HG02870 (cell line): ENCODE results near the gene AMN1.
"Not testable (repeated sequence)": the region's sequence is repeated elsewhere in the genome, so short reads cannot be mapped to it uniquely, and the experiment has no call there.

Source experiments
- ATAC-seq: cut with Tn5 transposase; IDR thresholded peaks from one replicate; pipeline ENCODE4 v1.9.1; 2021; ENCODE audit warnings: mild to moderate bottlenecking, moderate library complexity; ENCODE audit not compliant: unreplicated experiment

AMN1 gene

GRCh38 chr12:31728917-31729640, at the start of gene AMN1:
Gene AMN1 (minus strand): TSS chr12:31729021. CDS start chr12:31729008, 13 bp downstream.
- peak; percentile 95 for ATAC-seq

GRCh38 chr12:31773867-31774266, 45.0 kb upstream of the AMN1 start:
- ATAC-seq, result no peak

- no peak for ATAC-seq
Measured at GRCh38 chr12:31773223-31773750, 44.5 kb upstream of the AMN1 start.

- no peak for ATAC-seq
Measured at GRCh38 chr12:31772685-31773222, 43.9 kb upstream of the AMN1 start.

- no peak for ATAC-seq
Measured at GRCh38 chr12:31772186-31772585, 43.4 kb upstream of the AMN1 start.

GRCh38 chr12:31768046-31768445, 39.2 kb upstream of the AMN1 start:
- no peak for ATAC-seq

GRCh38 chr12:31765931-31766330, 37.1 kb upstream of the AMN1 start:
- no peak for ATAC-seq

- no peak for ATAC-seq
Measured at GRCh38 chr12:31759632-31760459, 31.0 kb upstream of the AMN1 start.

- ATAC-seq, result not testable (repeated sequence)
Measured at GRCh38 chr12:31758297-31758696, 29.5 kb upstream of the AMN1 start.

- ATAC-seq, result no peak
Measured at GRCh38 chr12:31756977-31757420, 28.2 kb upstream of the AMN1 start.

GRCh38 chr12:31752450-31752849, 23.6 kb upstream of the AMN1 start:
- no peak for ATAC-seq

- no peak for ATAC-seq
Measured at GRCh38 chr12:31751085-31751484, 22.3 kb upstream of the AMN1 start.

- ATAC-seq, result no peak
Measured at GRCh38 chr12:31750747-31751039, 21.9 kb upstream of the AMN1 start.

GRCh38 chr12:31749024-31749704, 20.3 kb upstream of the AMN1 start:
- peak; percentile 85 for ATAC-seq

- no peak for ATAC-seq
Measured at GRCh38 chr12:31745242-31745641, 16.4 kb upstream of the AMN1 start.

GRCh38 chr12:31744363-31744762, 15.5 kb upstream of the AMN1 start:
- not testable (repeated sequence) for ATAC-seq

- no peak for ATAC-seq
Measured at GRCh38 chr12:31742891-31743290, 14.1 kb upstream of the AMN1 start.

GRCh38 chr12:31740628-31741027, 11.8 kb upstream of the AMN1 start:
- ATAC-seq, result no peak

GRCh38 chr12:31737763-31738162, 8.9 kb upstream of the AMN1 start:
- no peak for ATAC-seq

- no peak for ATAC-seq
Measured at GRCh38 chr12:31737345-31737744, 8.5 kb upstream of the AMN1 start.

- ATAC-seq, result peak; percentile 41
Measured at GRCh38 chr12:31736472-31736871, 7.7 kb upstream of the AMN1 start.
